GM21367 (cell line): ENCODE results near the gene MINDY1.

Experiments
- ATAC-seq: cut with Tn5 transposase; IDR thresholded peaks from one replicate; pipeline ENCODE4 v1.9.1; 2021; ENCODE audit not compliant: unreplicated experiment

The MINDY1 gene

DNA sequence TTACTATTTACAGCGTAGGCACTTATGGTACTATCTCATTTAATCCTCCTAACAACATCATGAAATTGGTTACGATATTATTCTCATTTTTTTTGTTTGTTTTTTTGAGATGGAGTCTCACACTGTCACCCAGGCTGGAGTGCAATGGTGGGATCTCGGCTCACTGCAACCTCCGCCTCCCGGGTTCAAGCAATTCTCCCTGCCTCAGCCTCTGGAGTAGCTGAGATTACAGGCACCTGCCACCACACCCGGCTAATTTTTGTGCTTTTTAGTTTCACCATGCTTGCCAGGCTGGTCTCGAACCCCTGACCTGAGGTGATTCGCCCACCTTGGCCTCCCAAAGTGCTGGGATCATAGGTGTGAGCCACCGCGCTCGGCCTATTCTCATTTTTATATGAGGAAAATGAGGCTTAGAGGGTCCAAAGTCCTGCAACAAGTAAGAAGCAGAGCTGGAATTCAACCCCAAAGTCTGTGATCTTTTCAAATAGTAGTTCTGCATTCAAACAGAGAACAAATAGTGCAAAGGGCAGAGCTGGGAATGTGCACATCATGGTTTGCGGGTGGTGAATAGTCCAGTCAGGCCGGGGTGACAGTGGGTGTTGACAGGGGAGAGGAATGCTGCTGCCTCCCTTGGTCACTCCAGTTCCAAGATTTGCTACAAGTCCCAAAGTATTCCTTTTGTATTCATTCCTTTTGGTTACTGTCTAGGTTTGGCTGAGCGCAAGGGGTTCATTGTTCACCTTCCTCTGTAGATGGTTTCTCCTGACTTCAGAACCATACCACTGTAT, 6.2 kb upstream of the MINDY1 start:
- no peak for ATAC-seq

DNA sequence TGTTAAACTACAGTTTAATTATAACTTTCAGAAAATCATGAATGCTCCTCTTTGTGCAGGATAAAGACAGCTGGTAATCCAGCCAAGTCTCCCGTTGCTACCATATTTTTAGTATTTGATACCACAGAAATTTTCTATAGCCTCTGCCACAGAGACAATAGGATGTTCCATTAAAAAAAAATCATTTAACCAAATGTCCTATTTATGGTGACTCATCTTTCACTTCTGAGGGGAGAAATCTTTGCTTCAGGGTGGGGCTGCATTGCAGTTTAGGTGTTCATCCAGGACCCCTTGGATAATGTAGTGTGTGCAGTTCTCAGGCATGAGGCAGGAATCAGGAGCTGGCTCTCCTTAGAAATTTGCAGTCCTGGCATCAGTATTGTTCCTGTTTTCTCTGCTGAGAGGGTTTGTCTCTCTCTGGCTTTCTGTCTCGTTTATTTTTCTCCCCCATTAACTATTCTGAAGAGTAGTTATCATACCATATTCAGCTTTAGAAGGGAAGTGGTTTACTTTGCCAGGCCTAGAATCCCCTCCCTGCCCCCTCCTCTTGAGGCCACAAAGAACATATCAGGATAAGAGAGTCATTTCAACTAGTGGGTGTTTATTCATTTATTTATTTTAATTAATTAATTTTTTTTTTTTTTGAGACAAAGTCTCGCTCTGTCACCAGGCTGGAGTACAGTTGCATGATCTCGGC, 4.6 kb upstream of the MINDY1 start:
- ATAC-seq = no peak

DNA sequence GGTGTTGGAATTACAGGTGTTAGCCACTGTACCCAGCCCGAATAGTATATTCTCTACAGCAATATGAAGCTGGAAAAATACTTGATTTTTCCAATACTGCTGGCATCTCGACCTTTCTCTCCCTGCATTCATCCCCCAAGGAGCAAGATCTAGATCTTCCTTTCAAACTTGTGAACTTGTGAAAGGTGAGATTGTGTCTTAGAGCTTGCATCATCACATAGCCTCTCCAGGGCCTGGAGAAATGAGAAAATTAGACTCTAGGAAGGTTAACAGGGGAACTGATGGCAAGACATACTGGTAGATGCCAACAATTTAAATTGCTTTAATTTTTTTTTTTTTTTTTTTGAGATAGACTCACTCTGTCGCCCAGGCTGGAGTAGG, 3.6 kb upstream of the MINDY1 start:
- no peak for ATAC-seq

DNA sequence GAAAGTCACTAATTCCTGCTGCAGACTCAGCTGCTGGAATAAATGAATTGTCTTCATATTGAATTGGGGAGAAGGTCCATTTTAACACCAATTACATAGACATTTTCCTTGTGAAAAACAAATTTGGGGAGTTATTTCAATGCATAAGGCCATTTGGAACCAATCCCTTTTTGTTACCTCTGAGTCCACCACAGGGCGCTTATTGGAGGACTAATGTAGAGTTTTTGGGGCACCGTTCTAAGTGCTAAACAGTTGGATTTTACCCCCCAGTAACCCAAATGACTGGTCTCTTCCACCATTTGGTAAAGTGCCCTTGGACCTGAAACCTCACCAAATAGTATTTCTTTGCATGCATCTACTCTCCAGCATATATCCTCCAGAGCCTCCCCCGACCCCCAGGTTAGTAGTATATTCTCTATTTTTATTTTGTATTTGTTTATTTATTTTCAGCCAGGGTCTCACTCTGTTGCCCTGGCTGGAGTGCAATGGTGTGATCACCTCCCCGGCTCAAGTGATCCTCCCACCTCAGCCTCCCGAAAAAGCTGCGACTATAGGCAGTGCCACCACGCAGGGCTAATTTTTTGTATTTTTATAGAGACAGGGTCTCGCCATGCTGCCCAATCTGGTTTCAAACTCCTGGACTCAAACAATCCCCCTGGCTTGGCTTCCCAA, 3.1 kb upstream of the MINDY1 start:
- no peak for ATAC-seq

DNA sequence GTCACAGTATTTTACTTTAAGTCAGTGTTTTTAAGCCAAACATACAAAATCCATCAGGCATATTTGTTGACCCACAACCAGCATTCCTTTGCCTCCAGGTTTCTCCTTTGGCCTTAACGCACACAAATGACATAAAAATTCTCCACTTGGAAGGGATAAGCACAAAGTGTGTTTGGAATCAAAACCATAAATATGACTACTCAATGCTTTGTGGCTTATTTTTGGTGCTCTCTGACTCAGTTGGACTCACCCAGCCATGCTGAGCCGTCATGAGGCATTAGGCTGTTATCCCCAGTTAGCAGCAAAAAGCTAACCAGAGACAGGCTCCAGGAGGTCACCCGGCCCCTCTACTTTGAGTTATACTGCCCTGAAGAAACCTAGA, 2.5 kb upstream of the MINDY1 start:
- no peak for ATAC-seq

DNA sequence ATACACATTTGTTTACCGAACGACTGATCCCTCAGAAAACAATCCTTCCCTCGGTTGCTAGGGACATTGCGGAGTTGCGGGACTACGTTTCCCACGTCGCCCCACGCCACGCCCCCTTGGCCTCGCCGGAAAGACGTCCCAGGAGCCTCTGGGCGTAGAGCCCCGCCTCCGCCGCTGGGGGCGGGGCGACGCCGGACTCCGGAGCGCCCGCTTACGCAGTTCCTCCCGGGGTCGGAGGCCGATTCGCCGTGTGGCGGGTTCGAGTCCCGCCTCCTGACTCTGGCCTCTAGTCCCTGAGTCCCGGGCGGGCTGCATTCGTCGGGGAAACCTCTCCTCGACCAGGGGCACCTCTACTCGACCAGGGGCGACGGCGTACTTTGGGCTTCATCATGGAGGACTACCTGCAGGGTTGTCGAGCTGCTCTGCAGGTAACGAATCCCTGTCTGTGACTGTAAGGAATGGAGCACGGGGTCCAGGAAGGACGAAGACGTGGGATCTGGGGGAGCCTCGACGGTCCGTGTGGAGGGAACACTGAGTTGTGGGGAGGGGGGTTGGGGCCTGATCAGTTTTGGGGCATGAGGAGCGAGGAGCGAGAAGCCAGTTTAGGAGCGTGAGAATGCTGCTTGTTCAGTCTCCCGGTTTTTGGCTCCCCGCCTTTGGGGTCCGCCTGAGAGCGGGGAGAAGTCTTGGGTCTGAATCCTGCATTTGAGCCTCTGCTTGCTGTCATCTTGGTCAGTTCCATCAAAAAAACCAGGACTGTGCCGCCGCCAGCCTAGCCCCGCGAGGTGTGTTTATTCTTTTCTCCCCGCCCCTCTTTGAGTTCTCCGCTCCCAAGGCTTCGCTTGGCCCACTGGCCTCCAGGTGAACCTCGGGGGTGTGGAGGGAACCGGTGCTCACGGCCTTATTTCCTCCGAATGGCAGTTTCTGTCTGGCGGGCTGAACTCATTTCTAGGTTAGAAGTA, 1.8 kb upstream of the MINDY1 start, which contains the start of gene PRUNE1:
Gene PRUNE1, plus strand, starts transcription at position 206 of the 962 bp plus-strand sequence. Its CDS starts 184 bp downstream, at position 390.
- peak; percentile 55 for ATAC-seq

DNA sequence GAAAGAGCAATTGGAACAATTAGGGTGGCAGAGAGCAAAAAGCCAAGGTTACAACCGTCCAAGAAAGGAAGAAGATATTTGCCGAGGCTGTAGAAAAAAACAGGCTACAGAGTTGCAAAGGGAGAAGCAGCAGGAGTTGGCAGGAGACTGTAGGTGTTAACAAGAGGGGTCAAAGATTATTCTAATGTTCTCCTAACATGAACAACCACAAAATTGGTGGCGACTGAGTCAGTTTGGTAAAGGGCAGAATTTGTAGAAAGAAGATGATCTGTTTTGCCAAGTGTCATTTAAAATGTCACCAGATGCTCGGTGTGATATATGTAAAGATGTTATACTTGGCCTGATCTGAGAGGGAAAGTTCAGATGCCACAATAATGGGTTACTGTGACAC, 1.1 kb upstream of the MINDY1 start:
- ATAC-seq = peak; percentile 3

DNA sequence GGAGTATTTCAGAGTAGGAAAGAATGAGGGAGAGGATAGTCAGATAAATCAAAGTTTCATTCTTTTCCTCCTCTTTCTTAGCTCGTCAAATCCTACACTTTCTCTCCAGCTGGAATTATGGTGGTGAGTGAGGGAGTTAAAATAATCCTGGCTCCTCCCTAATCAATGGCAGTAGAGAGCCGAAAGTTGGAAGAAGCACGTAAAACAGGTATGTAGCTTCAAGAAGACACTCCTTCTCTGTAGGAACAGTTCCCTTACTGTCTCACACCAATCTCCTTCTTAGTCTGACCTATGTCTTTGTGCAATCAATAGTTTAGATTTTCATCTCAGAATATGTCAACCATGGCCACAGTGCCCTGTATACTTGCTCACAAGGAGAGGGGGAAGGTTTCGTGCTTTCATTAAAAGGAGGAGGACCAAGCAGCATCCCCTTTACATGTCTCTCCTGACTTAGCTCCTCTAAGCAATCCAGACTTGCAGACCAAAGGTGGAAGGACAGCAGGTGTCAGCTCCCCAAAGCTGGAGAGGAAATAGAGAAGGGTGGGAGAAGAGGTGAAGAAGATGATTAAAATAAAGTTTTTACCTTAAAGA, 878 bp downstream of the MINDY1 start:
- ATAC-seq = no peak

DNA sequence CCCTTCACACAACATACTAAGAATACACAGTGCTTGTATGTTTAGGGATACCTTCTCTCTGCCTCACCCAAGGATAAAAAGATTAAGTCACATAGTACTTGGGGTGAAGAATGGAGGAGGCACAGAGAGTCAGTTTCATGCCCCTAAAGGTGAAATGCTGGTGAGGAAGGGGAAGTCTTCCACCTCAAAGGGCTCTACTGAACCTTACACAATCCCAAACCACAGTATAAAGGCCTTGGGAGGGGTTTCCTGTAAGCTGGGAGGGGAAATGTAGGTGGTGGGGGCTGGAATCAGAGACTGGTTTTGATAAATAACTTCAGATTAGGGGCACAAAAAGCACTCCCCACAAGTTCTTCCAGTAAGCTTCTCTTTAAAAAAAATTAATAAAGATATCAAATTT, 3.5 kb downstream of the MINDY1 start:
- no peak for ATAC-seq

DNA sequence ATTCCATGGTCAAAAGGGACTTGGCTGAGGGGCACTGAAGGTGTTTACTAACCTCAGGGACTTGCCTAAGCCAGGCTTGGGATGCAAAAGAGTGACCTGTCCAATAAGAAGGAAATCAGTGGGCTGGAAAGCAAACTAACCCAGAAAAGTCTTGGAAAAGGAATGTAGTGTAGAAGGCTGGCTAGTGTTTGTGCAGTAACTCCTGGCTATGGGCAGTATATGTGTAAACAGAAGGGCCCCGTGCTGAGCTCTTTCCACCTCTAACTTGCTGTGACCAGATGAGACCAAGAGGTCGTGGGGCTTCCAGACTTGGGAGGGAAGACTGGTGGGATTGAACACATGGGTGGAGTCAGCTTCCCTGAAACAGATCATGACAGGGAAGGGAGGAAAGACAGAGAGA, 4.1 kb downstream of the MINDY1 start:
- no peak for ATAC-seq

DNA sequence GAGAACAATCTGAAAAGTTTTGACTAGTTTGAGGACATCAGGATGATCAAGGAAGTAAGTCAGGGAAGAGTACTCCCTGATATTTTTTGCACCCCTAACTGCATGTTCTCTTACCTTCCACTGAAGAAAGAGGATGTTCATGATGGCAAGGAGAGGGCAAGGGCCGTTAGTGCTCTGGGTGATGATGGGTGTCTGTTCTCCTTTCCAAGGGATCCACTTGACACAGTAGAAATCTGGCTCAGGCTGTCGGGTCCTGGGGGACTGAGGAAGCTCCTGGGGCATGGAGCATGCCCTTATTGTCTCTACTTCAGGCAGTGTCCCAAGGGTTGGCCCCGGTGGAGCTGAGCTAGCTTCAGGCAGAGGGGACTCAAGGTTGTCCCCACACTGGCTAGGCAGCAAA, 4.7 kb downstream of the MINDY1 start:
- no peak for ATAC-seq

DNA sequence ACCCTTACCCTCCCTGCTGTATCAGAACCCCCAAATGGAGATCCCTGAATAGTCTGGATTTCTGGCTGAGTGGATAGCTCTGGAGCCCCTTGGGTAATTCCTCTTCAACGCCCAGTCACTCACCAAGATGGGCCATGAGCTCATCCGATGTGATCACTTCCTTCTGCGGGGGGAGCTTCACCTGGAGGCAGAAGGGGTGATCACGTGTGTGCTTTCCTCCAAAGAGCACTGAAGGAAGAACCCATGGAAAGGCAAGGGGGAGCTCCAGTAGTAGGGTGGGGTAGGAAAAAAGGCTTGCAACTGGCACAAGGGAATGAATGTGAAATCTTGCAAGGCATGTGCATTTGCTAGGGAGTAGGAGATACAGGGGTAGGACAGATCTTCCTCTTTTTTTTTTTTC, 5.1 kb downstream of the MINDY1 start:
- ATAC-seq = no peak

DNA sequence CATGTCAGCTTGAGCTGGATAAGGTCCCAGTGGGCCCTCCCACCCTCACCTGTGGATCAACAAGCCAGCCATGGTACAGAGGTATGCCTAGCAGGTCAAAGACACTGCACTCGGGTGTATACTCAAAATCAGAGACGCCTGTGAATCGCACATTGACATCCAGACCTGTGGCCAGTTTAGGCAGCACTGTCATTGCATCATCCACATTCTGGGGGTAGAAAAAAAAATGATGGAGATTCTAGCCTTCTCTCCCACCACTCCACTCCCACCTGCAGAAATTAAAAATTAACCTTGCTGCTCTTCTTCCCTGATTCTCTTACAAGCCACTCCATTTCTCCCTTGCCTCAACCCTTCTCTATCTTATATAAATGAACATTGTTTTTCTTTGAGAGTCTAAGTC, 6.3 kb downstream of the MINDY1 start:
- ATAC-seq = no peak

DNA sequence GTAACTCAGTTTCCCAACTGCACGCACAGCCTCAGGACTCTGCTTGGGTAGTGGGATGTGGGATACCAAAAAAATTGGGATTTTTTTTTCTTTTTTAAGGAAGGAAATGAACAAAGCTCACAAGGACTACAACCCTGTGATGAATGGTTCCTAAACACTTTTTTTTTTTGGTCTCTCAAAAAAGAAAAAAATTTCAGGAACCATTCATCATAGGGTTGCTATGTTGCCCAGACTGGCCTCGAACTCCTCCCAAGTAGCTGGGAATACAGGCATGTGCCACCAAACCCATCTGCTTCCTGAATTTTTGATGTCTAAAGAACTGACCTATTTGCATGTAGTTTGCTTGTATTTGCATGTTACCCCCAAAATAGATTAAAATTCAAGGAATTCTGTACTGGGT, 6.8 kb downstream of the MINDY1 start:
- no peak for ATAC-seq

DNA sequence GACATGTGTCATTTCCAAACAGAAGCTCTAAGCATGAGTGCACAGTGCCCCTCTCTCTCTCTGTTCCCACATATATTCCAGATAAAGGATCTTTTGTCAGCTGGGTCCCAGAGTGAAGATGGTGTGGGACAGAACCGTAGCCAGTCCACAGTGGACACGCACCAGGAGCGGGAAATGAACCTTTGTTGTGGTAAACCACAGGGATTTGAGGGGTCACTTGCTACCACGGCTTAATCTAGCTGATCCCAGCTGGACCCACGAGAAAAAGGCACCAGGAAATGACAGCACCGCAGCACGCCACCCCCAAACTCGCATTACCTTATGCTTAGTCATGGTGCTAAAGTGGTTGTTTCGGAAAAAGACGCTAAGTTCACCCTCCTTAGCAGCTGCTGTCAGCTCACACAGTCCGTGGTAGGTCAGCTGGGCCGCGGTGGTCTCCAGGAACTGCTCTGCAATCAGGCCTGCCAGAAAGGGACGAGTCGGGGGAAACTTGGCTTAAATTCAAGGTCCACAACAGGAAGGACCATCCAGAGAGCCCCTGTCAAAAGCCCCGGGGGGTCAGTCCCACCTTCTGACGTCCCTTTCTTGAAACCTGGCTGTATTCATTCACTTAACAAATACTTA, 7.5 kb downstream of the MINDY1 start:
- no peak for ATAC-seq

DNA sequence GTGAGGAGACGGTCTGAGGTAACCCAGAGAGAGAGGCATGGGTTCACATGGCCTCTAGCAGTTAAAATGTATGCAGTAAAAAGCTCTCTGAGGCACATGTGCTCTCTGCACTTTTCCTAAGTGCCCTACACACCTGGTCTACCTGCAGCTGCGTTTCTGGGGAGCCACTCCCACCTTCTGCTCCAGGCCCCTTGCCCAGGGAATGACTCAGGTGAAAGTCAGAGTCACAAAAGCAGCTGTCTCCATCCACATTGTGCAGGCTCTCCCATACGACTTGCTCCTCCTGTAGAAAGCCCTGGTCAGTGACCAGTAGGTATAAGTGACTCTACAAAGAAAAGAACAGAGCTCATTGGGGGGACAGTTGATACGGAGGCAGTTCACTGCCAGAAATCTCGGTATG, 8.8 kb downstream of the MINDY1 start:
- ATAC-seq = no peak

DNA sequence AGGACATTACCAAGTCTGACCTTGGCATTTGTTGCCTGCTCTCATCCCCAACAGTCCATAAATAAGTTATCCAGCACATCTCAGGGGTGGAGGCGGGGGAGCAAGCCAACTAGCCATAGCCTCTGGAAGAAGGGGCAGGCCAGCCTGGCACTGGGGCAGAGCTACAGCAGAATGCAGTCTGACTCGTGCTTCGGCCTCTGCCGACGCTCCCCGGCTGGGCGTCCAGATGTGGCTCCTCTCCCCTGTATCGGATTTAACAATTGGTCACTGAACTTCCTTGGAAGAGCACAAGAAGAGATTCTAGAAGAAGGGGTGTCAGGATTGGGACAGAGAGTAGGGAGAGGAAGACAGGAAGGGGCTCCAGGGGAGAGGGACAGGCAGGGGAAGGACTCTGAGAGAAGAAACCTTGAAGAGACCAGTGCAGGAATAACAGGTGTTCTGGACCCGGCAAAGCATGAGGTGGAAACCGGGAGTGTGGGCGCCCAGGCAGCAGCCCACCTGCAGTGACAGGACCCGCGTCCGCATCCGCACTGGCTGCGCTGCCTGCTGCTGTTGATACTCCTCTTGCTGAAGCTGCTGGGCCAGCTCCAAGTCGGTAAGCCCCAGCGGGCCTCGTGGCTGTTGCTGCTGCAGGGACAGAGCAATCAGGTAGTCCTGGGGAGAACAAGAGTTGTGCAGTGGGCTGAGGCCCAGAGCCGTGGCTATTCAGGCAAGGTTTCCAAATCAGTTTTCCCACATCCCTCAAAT, 9.4 kb downstream of the MINDY1 start:
- no peak for ATAC-seq

DNA sequence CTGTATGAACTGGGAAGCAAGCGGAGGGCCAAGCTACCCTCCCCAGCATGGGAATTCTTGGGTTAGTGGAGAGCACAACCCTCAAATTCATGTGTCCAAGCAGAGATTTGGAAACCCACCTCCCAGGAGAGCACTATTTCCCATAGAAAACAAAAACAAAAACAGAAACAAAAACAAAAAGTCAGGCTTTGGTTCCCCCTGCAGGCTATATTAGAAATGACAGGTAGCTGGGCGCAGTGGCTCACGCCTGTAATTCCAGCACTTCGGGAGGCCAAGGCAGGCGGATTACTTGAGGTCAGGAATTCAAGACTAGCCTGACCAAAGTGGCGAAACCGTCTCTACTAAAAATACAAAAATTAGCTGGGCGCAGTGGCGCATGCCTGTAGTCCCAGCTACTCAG, 10.8 kb downstream of the MINDY1 start:
- ATAC-seq = no peak

DNA sequence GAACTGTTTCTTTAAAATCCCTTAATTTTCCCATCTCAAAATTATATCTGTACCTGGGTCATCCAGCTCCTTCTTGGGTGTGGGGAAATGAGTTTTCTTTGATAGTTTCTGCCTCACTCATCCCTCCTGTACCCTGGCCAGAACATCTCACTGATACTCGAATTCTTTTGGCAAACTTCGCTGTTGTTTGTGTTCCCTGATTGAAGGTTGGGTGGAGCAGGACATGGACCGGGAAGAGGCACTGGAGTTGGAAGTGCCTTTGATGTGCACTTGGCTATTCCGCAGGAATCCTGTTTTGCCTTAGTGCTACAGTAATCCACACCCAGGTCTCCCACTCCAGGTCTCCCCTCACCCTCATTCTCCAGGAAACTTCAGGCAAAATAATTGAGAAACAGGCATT, 11.2 kb downstream of the MINDY1 start:
- no peak for ATAC-seq
